Small intestine (tissue), 7 donors: Measurements from ENCODE around the gene TTYH1. TPM values are rescaled to one million over a fixed set of nuclear protein-coding genes. Genes with fewer than 3 reads are reported as not detected.
"Not testable (repeated sequence)": the region's sequence is repeated elsewhere in the genome, so short reads cannot be mapped to it uniquely, and the experiment has no call there.

ENCODE experiments used
- DNase-seq, 2 donors: peaks; one replicate each; pipeline versions ENCODE4 v3.0.0 to v3.0.0-alpha.2; 2013
- FAIRE-seq: peaks from 2 replicates; lab custom pipeline; 2012; peaks lifted over from hg19 to GRCh38; lab: Jason Lieb, UNC
- H3K27ac ChIP-seq, 3 donors: one replicate each; pipeline ENCODE4 v1.5.1; 2013; ENCODE audit warnings: low read length in 2 of 3, mild to moderate bottlenecking in 2 of 3, control low read depth in 1 of 3, inconsistent platforms in 1 of 3, low read depth in 1 of 3, moderate library complexity in 1 of 3
- H3K27me3 ChIP-seq, 3 donors: one replicate each; pipeline ENCODE4 v1.6.1; 2013; ENCODE audit warnings: low read length in 3 of 3, inconsistent platforms in 1 of 3; ENCODE audit not compliant: control insufficient read depth in 3 of 3, insufficient read depth in 3 of 3
- H3K36me3 ChIP-seq, 3 donors: one replicate each; pipeline ENCODE4 v1.6.1; 2013; ENCODE audit warnings: low read length in 3 of 3, inconsistent platforms in 1 of 3, low read depth in 1 of 3, mild to moderate bottlenecking in 1 of 3, moderate library complexity in 1 of 3; ENCODE audit not compliant: control insufficient read depth in 3 of 3, insufficient read depth in 2 of 3
- H3K4me1 ChIP-seq, 3 donors: one replicate each; pipeline ENCODE4 v1.6.1; 2013; ENCODE audit warnings: low read length in 2 of 3, inconsistent platforms in 1 of 3, low read depth in 1 of 3, mild to moderate bottlenecking in 1 of 3, moderate library complexity in 1 of 3; ENCODE audit not compliant: control insufficient read depth in 3 of 3, insufficient read depth in 2 of 3
- H3K4me3 ChIP-seq, 3 donors: one replicate each; pipeline ENCODE4 v1.5.1; 2013; ENCODE audit warnings: low read length in 3 of 3, control low read depth in 1 of 3, inconsistent platforms in 1 of 3, low read depth in 1 of 3, mild to moderate bottlenecking in 1 of 3, moderate library complexity in 1 of 3
- H3K9me3 ChIP-seq, 2 donors: one replicate each; pipeline ENCODE4 v1.6.1; 2013; ENCODE audit warnings: low read depth in 1 of 2, low read length in 1 of 2; ENCODE audit not compliant: control insufficient read depth in 2 of 2, insufficient read depth in 1 of 2
- WGBS, 3 donors: extraction: QIAGEN DNeasy Blood & Tissue Kit; methylation state at CpG; one replicate each; pipeline ENCODE4 v1.1.7; 2013; 5-methylcytosine and 5-hydroxymethylcytosine counted together
- polyA plus RNA-seq, 4 donors: library from polyadenylated mRNA; stranded (reverse) in 3 of 4; unstranded in 1 of 4; fragments of 200-250 nt in 3 of 4; fragments of 120-200 nt in 1 of 4; gene quantifications; one replicate each; pipeline versions ENCODE4 v1.2.1 to v1.2.3, GENCODE V29; 2013
- donor health status: healthy with polysubstance abuse.
- donor health status: control.
- donor health status: control.
- donor health status: Bipolar disorder and iron deficiency.
- donor health status: healthy.

TTYH1 gene
- polyA plus RNA-seq, 4 donors: 1.5 to 10.1 TPM; not detected in 2

DNA sequence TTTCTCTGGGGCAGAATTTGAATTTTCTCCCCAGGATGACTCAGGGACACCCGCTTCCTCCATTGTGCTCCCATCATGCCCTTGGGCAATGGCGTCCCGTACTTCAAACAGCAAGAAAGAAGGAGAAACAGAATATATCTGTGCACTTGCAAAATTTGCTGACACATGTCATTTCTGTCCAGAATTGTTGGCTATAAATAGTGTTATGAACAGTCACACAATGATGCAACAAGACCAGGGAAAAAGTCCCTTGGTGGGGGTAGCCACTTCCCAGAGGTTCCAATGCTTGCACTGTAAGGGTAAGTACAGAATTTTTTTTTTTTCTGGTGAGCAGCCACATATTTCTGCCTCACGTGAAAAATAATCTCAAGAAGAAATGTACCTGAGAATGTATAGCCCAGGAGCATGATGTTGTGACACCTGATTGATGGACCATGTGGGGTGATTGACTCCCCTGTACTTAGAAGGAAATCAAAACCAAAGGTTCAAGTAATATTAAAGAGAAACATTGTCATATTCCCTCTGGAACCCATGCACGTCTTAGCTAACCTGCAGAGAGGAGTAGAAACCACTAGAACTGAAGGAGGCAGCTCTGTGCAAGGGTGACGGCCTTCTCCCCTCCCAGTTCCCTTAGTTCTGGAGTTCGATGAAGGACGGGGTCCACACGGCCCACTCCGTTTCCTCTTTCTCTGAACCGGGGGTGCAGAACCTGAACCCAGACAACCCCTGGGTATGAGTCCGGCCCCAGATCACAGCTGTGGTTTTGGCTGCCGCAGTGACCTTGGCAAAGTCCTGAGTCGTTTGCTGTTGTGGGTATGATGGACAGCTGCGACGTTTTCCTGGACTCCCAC, 41.3 kb upstream of the TTYH1 start:
- no peak overlapping the region for H3K4me3 ChIP-seq
- no peaks in the 10 kb centered on the region for H3K27me3 ChIP-seq
- peak overlapping the region in 1 of 3 donors; percentile 66 for H3K27ac ChIP-seq
- FAIRE-seq (no peak), DNase-seq (no peak)
- H3K36me3 ChIP-seq: no peaks in the 10 kb centered on the region
- 71 to 83% (median 77%) methylated on average over 16 of the region's 16 CpGs for WGBS, 3 donors
- H3K4me1 ChIP-seq: no peaks in the 10 kb centered on the region
- no peaks in the 10 kb centered on the region for H3K9me3 ChIP-seq

- not testable (repeated sequence) for H3K4me1 ChIP-seq, H3K27me3 ChIP-seq, FAIRE-seq, H3K4me3 ChIP-seq, H3K9me3 ChIP-seq, H3K36me3 ChIP-seq
- WGBS, 3 donors: 69 to 82% (median 73%) methylated on average over 28 of the region's 28 CpGs
- peak in 1 of 2 donors; percentile 29 for DNase-seq
- H3K27ac ChIP-seq: peak overlapping the region in 1 of 3 donors; percentile 77
Measured at GRCh38 chr19:54375181-54375938, 39.9 kb upstream of the TTYH1 start.

DNA sequence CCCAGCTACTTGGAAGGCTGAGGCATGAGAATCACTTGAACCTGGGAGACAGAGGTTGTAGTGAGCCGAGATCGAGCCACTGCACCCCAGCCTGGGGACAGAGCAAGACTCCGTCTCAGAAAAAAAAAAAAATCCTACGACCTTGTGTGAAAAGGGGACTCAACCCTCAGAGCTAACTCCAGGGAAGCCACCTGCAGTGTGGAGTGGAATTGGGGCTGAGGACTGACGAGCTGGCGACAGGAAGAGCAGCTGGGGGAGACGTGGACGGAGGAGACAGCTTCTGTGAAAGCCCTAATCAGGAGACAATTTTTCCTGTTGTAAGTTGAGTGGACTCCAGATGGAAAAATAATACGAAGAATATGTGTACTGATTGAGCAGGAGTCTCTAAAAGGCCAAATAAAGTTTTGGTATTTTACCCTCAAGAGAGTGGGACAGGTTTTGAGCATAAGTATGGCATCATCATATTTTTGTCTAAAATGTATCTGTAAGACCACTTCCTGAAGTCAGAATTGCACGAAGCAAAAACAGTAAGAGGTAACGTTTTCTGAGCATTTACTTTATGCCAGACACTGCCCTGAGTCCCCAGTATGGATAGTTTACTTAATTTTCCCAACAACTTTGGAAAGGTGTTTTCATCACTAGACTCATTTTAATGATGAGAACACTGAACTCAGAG, 38.5 kb upstream of the TTYH1 start:
- Histone ChIP-seq H3K27ac (peak overlapping the region in 1 of 3 donors; percentile 70), H3K27me3 (no peaks in the 10 kb centered on the region), H3K36me3 (no peaks in the 10 kb centered on the region), H3K9me3 (no peaks in the 10 kb centered on the region), H3K4me1 (no peaks in the 10 kb centered on the region), H3K4me3 (no peak overlapping the region)
- WGBS, 3 donors: 57 to 72% (median 65%) methylated on average over 11 of the region's 11 CpGs
- FAIRE-seq (no peak), DNase-seq (no peak)

DNA sequence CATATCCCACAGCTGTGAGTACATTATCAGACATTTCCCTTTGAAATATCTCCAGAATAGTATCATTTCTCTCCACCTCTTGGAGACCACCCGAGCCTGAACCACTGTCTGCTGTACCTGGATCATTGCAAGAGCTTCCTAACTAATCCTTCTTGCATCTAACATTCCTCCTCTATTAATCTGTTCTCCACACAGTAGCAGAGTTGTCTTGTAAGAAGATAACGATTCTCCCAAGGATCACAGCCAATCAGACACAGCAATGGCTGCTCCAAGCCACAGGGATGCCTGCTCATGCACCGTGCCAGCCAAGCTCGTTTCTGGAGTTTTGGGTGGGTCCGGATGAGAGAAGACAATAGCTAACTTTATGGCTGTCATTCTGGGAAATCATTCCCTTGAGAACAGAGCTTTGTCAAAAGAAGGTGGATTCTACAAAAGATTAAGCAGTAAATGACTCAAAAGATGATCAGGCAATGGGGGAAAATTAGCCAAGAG, 36.0 kb upstream of the TTYH1 start:
- 55 to 75% (median 60%) methylated on average over 5 of the region's 5 CpGs for WGBS, 3 donors
- H3K27me3 ChIP-seq: no peaks in the 10 kb centered on the region
- FAIRE-seq (no peak), DNase-seq (no peak)
- no peak overlapping the region for H3K4me3 ChIP-seq
- no peaks in the 10 kb centered on the region for H3K36me3 ChIP-seq
- H3K9me3 ChIP-seq: no peaks in the 10 kb centered on the region
- H3K4me1 ChIP-seq: no peaks in the 10 kb centered on the region
- no peak overlapping the region for H3K27ac ChIP-seq

GRCh38 chr19:54380897-54381296, 34.4 kb upstream of the TTYH1 start:
- Histone ChIP-seq H3K4me3 (no peak overlapping the region), H3K36me3 (no peaks in the 10 kb centered on the region), H3K4me1 (no peaks in the 10 kb centered on the region), H3K27ac (no peak overlapping the region), H3K27me3 (no peaks in the 10 kb centered on the region), H3K9me3 (no peaks in the 10 kb centered on the region)
- DNase-seq: no peak
- WGBS, 3 donors: 71 to 84% (median 72%) methylated on average over 2 of the region's 2 CpGs
- no peak for FAIRE-seq

DNA sequence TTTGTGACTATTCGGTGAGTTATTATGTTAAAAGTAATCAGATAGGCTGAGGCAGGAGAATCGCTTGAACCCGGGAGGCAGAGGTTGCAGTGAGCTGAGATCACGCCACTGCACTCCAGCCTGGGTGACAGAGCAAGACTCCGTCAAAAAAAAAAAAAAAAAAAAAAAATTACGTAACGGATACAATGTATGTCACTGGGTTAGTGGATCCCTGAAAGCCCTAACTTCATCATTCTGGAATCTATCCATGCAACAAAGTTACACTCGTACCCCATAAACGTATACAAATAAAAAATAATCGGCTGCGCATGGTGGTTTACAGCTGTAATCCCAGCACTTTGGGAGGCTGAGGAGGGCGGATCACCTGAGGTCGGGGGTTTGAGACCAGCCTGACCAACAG, 33.2 kb upstream of the TTYH1 start:
- H3K4me1 ChIP-seq, FAIRE-seq: not testable (repeated sequence)
- WGBS, 3 donors: 85 to 89% (median 87%) methylated on average over 11 to 13 of the region's 13 CpGs

DNA sequence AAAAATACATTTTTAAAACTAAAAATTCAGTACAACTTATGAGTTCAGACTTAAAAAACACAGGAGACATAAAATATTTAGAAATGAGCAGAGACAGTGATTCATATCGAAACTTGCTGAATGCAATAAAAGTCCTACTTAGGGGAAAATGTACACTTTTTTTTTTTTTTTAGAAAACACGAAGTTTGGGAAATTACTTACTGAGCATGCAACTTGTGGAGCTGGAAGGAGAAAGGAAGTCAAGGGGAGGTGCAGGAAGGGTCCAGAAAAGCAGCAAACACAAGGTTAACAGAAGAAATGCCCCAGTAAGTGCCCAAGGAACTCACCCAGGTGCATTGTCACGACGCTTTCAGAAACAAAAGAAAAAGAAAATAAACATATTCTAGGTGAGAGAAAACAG, 31.9 kb upstream of the TTYH1 start:
- H3K36me3 ChIP-seq: no peaks in the 10 kb centered on the region
- FAIRE-seq (no peak), DNase-seq (no peak)
- WGBS, 3 donors: 59 to 69% (median 66%) methylated on average over 4 of the region's 4 CpGs
- H3K27ac ChIP-seq: no peak overlapping the region
- H3K27me3 ChIP-seq: peaks cover 0 to 10% (median 0%) of the 10 kb centered on the region in 3 donors
- no peak overlapping the region for H3K4me3 ChIP-seq
- no peaks in the 10 kb centered on the region for H3K4me1 ChIP-seq
- H3K9me3 ChIP-seq: no peaks in the 10 kb centered on the region

More for the DNA sequence above, 33.2 kb upstream of the TTYH1 start:
- H3K9me3 ChIP-seq, DNase-seq, H3K36me3 ChIP-seq, H3K4me3 ChIP-seq, H3K27me3 ChIP-seq, H3K27ac ChIP-seq: not testable (repeated sequence)
